Tibial nerve (tissue), 4 donors: ENCODE data around the gene RUSC2. TPM values are rescaled to one million over a fixed set of nuclear protein-coding genes. Genes with fewer than 3 reads are reported as not detected.

Experiments used
- DNase-seq, 2 donors: peaks; one replicate each; pipeline ENCODE4 v3.0.0-alpha.2; 2019; ENCODE audit warnings: low spot score in 2 of 2
- H3K27ac ChIP-seq, 4 donors: fragments of 200-600 bp; sonication (generic) in 3 of 4; one replicate each; pipeline ENCODE4 v1.5.1; 2017 to 2019; ENCODE audit warnings: mild to moderate bottlenecking in 1 of 4
- H3K27me3 ChIP-seq, 2 donors: fragments of 200-600 bp; sonication (generic) in 1 of 2; one replicate each; pipeline versions ENCODE4 v1.5.1 to v1.6.0; 2017 to 2019
- H3K36me3 ChIP-seq, 3 donors: fragments of 200-600 bp; sonication (generic); one replicate each; pipeline ENCODE4 v1.5.1; 2018 to 2019
- H3K4me1 ChIP-seq, 4 donors: fragments of 200-600 bp; sonication (generic) in 3 of 4; one replicate each; pipeline ENCODE4 v1.5.1; 2017 to 2019
- H3K4me3 ChIP-seq, 4 donors: fragments of 200-600 bp; sonication (generic) in 3 of 4; one replicate each; pipeline ENCODE4 v1.5.1; 2017 to 2019; ENCODE audit warnings: mild to moderate bottlenecking in 1 of 4, moderate library complexity in 1 of 4
- H3K9me3 ChIP-seq, 4 donors: fragments of 200-600 bp; sonication (generic) in 3 of 4; one replicate each; pipeline ENCODE4 v1.5.1; 2017 to 2019
- CTCF ChIP-seq, 5 experiments: fragments of 200-600 bp in 3 of 5; fragments of 450-650 bp in 2 of 5; sonication (generic) in 3 of 5; IDR thresholded peaks; one replicate each; pipeline ENCODE4 v1.5.1; 2016 to 2019; ENCODE audit warnings: antibody characterized with exemption in 5 of 5, mild to moderate bottlenecking in 3 of 5, moderate library complexity in 2 of 5
- EP300 ChIP-seq, 2 donors: sonication (generic); formaldehyde crosslinking; IDR thresholded peaks; one replicate each; pipeline ENCODE4 v1.6.1; 2017; ENCODE audit warnings: antibody characterized with exemption in 2 of 2, mild to moderate bottlenecking in 1 of 2
- POLR2A ChIP-seq, 2 donors: fragments of 450-650 bp; IDR thresholded peaks; one replicate each; pipeline ENCODE4 v1.6.1; 2017; ENCODE audit warnings: antibody characterized with exemption in 2 of 2, mild to moderate bottlenecking in 2 of 2, moderate library complexity in 2 of 2
- WGBS, 2 donors: methylation state at CpG; one replicate each; pipeline ENCODE4 v1.1.5; 2018; 5-methylcytosine and 5-hydroxymethylcytosine counted together
- total RNA-seq, 4 donors: library from RNA; depleted of rRNA; stranded (reverse); fragments of >200 nt; gene quantifications; one replicate each; pipeline ENCODE4 v1.1.0, GENCODE V29; 2016

The RUSC2 gene
- total RNA-seq, 4 donors from 2014 or later = 28.8 to 39.3 (median 35.4) TPM

GRCh38 chr9:35501946-35502345 lies 12.0 kb downstream of the RUSC2 start:
- H3K36me3 ChIP-seq = no peaks in the 10 kb centered on the region
- DNase-seq = no peak
- peak overlapping the region in 1 of 4 donors; percentile 11 for H3K27ac ChIP-seq
- no peaks in the 10 kb centered on the region for H3K9me3 ChIP-seq
- H3K4me1 ChIP-seq = peaks cover 0 to 53% (median 19%) of the 10 kb centered on the region in 4 donors
- 14 to 20% methylated on average over 1 of the region's 1 CpG for WGBS, 2 donors
- H3K4me3 ChIP-seq = no peak overlapping the region
- TF ChIP-seq POLR2A (IDR thresholded peaks at IDR 0.05) = no peak
- TF ChIP-seq CTCF (IDR thresholded peaks at IDR 0.05) = no peak
- no peak for TF ChIP-seq EP300 (IDR thresholded peaks at IDR 0.05)
- no peaks in the 10 kb centered on the region for H3K27me3 ChIP-seq

GRCh38 chr9:35506359-35506758 lies 16.4 kb downstream of the RUSC2 start:
- DNase-seq = no peak
- peaks cover 0 to 44% (median 8%) of the 10 kb centered on the region in 4 donors for H3K4me1 ChIP-seq
- no peak overlapping the region for H3K4me3 ChIP-seq
- WGBS, 2 donors = 92 to 97% methylated on average over 2 of the region's 2 CpGs
- no peaks in the 10 kb centered on the region for H3K9me3 ChIP-seq
- no peaks in the 10 kb centered on the region for H3K36me3 ChIP-seq
- no peaks in the 10 kb centered on the region for H3K27me3 ChIP-seq
- H3K27ac ChIP-seq = no peak overlapping the region
- no peak for TF ChIP-seq CTCF (IDR thresholded peaks at IDR 0.05)
- no peak for TF ChIP-seq EP300 (IDR thresholded peaks at IDR 0.05)

GRCh38 chr9:35508069-35508468 lies 18.2 kb downstream of the RUSC2 start:
- H3K27ac ChIP-seq = no peak overlapping the region
- DNase-seq = no peak
- H3K4me1 ChIP-seq = peaks cover 0 to 48% (median 15%) of the 10 kb centered on the region in 4 donors
- H3K36me3 ChIP-seq = no peaks in the 10 kb centered on the region
- no peaks in the 10 kb centered on the region for H3K27me3 ChIP-seq
- no peaks in the 10 kb centered on the region for H3K9me3 ChIP-seq
- WGBS, 2 donors = 64 to 67% methylated on average over 3 of the region's 3 CpGs
- no peak overlapping the region for H3K4me3 ChIP-seq
- TF ChIP-seq POLR2A (IDR thresholded peaks at IDR 0.05) (no peak), EP300 (IDR thresholded peaks at IDR 0.05) (no peak), CTCF (IDR thresholded peaks at IDR 0.05) (no peak)

GRCh38 chr9:35510383-35510753 lies 20.5 kb downstream of the RUSC2 start:
- Histone ChIP-seq H3K4me3 (peak overlapping the region in 1 of 4 donors; percentile 0), H3K4me1 (peaks cover 0 to 54% (median 15%) of the 10 kb centered on the region in 4 donors), H3K36me3 (no peaks in the 10 kb centered on the region), H3K9me3 (no peaks in the 10 kb centered on the region), H3K27ac (peak overlapping the region; percentile 58 to 87 (median 74)), H3K27me3 (no peaks in the 10 kb centered on the region)
- 14 to 21% methylated on average over 3 of the region's 3 CpGs for WGBS, 2 donors
- TF ChIP-seq CTCF (IDR thresholded peaks at IDR 0.05) = no peak
- TF ChIP-seq POLR2A (IDR thresholded peaks at IDR 0.05) = no peak
- no peak for TF ChIP-seq EP300 (IDR thresholded peaks at IDR 0.05)
- DNase-seq = no peak

GRCh38 chr9:35510754-35511428 lies 21.0 kb downstream of the RUSC2 start:
- H3K9me3 ChIP-seq = no peaks in the 10 kb centered on the region
- H3K27me3 ChIP-seq = no peaks in the 10 kb centered on the region
- TF ChIP-seq CTCF (IDR thresholded peaks at IDR 0.05) (peak in 2 of 5 experiments; percentile 38 to 52), POLR2A (IDR thresholded peaks at IDR 0.05) (no peak), EP300 (IDR thresholded peaks at IDR 0.05) (peak; percentile 19 to 85)
- WGBS, 2 donors = 7 to 17% methylated on average over 3 of the region's 3 CpGs
- DNase-seq = peak; percentile 72 to 75
- H3K36me3 ChIP-seq = no peaks in the 10 kb centered on the region
- H3K4me3 ChIP-seq = peak overlapping the region in 2 of 4 donors; percentile 0 to 3
- H3K27ac ChIP-seq = peak overlapping the region; percentile 58 to 87 (median 74)
- peaks cover 0 to 59% (median 17%) of the 10 kb centered on the region in 4 donors for H3K4me1 ChIP-seq
